GM18502 (cell line): ENCODE results near the gene ARID1B.

Source experiments
- ATAC-seq: cut with Tn5 transposase; IDR thresholded peaks from one replicate; pipeline ENCODE4 v1.9.1; 2021; ENCODE audit warnings: mild to moderate bottlenecking; ENCODE audit not compliant: unreplicated experiment, poor library complexity

ARID1B gene

DNA sequence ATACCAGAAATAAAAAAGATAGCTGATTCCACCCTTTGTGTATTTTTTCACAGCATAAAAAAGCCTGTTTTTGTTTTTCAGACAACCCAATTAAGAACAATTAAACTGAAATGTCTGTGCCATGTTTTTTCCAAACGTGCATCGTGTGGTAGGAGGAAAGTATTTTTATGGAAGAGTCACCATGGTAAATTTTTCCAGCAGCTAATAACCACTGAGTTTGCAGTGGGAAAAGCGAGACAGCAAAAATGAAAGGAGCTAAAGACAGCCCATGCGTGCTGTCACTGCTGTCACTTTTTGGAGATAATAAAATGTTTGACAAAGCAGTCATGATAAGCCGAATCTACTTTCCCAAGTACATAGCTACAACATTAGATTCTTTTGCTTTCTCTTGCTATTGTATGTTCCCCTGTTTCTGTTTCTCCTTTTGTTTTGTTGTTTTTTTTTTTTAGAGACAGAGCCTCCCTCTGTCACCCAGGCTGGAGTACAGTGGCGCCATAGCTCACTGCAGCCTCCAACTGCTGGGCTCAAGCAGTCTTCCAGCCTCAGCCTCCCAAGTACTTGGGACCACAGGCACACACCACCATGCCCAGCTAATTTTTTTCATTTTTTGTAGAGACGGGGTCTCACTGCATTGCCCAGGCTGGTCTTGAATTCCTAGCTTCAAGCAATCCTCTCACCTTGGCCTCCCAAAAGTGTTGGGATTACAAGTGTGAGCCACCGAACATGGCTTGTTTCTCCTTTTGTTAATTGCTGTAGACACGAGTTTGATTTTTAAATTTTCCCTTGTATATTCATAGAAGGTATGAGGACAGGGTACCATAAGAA is 284.8 kb downstream of the ARID1B start:
- no peak for ATAC-seq

DNA sequence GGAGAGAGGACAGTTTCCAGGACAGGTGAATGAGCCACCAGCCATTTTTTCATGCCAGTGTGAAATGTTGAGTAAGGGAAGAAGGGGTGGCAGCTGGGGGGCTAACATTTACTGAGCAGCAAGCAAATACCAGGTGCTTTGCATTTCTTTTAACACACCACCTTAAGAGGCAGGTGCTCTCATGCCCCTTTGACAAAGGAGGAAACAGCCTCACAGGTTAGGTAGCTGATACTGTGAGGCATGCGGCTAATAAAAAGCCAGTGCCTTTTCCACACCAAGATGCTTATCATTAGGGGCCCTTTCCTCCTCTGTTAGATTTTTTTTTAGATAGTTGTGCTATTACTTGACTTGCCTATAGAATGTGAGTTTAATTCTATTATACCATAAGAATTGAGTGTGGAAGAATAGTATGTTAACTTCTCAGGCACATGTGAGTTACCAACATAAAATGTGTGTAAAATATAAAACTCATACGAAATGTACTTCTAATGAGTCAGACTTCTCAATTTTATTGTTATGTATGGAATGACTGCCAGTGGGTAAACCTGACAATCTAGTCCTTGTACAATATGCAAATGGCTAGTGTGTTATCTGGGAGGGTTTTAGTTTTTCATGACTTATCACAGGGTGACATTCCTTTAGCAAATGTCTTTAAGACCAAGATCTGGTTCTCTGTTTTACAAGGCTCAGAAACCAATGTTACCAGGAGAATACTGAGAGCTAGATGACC is 286.2 kb downstream of the ARID1B start:
- no peak for ATAC-seq

DNA sequence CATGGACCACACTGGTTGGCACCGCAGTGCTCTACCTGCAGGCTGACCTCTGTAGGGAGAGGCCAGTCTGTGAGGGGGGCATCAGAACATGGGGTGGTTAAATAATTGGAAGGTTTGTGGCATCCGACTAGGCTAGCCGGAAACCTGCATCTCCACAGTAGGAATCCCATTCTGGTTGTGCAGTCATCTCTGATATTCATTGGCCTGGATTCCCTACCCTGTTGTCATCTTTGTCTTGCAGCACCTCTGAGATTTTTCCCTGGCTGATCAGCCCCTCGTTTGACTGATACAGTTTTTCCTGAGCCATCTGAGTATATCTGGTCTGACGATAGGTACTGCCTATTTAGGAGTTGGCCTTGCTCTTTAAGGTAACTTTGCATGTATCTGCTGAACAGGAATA is 286.7 kb downstream of the ARID1B start:
- no peak for ATAC-seq

DNA sequence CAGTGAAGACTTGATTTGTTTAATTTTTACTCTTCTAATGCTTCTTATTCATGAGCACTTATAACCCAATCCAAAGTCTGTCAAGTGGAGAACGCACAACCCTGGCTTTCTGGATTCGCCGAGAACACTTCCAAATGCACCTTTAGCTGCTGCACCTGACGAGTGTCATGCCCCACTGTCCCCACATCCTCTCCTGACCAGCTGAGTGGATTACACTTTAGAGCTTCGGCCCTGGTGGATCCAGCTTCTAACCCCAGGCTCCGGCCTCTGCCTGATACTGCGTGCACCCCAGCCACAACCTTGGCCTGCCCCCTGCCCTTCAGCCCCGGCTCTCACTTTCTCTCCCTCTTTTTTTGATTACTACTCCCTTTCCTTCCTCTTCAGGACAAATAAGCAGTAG is 287.3 kb downstream of the ARID1B start:
- no peak for ATAC-seq

DNA sequence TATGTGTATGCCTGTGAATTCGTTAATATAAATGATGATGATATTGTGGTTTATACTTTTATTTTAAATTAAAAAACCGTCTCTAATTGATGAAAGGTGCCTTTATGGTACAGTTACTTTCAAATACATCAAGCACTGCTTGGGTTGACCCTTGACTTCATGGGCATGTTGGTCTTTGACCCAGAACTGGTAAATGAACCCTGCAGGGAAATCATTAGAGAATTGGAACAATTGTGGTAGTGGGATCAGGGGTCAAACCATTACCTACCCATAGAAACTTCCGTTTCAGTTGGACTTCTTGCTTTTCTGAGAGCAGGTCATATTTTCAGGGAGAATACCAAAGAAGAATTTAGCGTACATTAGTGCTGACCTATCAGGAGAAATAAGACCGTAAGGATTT is 288.2 kb downstream of the ARID1B start:
- no peak for ATAC-seq

DNA sequence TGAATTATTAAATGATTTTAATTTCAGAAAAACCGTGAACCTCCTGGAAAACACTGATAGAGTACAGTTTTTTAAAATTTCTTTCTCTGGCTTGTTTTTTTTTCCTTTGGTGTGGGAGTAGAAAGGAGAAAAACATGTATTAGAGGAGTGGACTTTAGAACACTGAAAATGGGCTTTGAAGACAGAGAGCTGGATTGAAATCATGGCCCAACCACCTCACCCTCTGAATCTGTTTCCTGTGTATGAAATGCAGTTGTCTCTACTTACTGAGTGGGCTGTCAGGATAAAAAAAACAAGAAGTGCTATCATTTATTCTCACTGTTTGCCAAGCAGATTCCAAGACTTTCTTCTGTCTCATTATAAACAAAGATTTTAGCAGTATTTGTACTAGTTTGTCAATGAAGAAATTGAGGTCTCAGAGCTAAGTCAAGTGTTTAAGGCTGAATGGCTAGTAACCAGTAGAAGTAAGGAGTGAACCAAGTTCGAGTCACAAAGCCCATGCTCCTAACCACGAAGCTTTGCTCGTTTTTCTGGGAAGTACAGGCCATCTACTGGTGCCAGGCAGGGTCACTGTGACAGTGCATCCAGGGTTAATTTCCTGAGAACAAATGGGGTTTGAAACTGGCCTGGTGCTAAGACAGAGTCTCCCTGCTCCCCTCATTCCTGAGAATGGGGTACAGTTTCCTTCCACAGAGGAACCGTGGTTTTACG is 289.8 kb downstream of the ARID1B start:
- ATAC-seq, result no peak

DNA sequence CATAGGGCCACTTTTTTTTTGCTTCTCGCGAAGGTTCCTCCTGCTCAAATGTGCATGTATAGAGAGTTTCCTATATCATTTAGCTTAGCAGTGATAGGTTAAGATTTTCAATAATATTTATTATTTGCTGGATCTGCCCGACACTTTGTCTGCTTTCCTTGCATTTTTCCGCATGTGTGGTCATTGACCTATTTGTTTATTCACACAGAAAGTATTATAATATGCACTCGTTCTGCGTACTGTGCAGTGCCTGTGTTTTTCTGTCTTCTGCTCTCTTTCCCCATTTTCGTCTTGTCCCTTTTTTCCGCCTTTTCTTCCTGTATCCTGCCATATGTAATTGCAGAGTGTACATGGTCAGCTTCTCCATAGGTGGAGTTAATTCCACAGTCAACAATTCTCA is 290.3 kb downstream of the ARID1B start:
- ATAC-seq, result no peak

DNA sequence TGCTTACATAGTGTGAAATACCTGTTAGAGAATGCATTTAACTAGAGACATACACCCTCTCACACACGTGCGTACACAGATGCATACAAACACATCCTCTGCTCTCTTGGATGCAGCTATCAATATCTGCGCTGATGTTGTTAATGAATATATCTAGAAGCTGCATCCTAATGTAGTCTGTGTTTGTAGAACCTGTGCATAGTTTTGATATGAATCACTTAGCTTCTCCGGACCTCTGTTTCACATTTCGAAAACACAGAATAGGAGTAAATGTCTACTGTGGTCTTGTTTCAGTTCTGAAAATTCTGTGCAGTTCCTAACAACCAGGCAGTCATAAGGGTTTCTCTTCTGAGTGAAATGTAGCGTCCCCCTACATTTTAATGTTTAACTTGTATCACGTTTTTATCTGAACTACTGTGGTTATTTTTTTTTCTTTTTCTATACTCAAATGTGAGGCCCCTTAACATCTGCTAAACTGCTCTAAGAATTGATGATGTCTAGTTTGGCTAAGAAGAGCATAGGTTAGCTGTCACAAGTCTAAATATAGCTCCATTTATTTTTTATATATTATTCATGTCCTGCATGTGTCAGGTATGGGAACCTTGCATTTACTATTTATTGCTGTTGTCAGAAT is 291.6 kb downstream of the ARID1B start:
- peak; percentile 97 for ATAC-seq

DNA sequence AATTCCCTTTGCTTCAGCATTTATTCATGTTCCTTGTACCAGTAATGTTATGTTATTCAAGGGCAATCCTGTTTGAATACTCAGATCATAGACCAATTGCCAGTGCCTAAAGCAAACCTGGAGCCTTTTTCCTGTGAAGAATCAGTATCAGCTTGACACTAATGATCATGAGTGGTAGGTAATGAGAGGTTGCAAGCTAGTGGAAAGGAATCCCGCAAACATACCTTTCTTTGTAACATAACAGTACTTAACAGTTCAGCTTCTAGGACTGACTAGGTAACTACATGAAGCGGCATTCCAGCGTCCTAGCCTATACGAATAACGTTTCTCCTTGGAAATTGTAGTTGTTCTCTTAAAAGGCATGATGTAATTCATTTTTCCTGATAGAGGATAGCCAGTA is 292.4 kb downstream of the ARID1B start:
- ATAC-seq, result no peak

DNA sequence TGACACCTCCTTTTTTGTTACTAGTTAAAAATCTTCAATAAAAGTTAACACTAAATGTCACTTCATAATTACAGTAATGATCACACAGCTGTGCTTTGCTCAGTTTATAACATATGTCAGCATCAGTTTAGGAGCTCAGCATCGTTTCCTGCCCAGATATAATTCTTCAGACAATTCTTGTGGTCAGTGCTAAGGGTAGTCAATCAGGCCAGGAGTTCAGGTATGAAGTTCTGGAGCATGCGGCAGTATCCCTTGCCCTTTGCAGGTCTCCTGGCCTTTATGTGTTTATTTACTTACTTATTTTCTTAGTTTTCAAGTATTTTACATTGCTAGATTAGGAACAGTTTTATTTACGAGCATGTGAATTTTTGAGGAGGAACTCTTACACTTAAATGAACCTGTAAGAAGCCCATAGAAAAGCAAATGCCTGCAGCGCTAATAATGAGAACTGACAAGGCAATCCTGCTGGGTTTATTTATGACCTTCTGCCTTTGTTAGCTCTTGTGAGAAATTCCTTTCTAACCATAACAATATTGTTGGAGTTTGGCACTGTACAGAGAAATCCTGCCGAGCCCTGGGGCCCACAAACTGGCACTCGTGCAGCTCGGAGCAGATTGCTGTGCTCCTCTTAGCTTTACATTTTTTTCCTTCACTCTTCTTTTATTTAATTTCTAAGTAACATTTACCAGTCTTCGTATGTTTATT is 293.4 kb downstream of the ARID1B start:
- ATAC-seq, result no peak

DNA sequence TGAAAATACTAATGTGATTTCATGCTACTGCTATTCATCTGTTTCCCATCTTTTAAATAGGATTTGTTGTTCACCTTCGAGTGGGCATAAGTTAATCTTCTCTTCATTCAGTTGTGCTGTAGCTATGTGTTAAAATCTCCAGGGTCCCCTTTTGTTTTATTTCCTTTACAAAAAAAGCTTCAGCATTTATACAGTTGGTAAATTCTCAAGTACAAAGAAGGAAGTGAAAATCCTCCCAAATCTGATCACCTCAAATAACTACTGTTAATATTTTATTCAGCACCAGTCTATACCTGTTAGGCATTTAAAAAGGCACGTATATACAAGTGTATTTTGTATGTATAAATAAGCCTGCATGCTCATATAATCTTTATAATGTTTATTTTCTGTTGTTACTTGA is 294.9 kb downstream of the ARID1B start:
- no peak for ATAC-seq

DNA sequence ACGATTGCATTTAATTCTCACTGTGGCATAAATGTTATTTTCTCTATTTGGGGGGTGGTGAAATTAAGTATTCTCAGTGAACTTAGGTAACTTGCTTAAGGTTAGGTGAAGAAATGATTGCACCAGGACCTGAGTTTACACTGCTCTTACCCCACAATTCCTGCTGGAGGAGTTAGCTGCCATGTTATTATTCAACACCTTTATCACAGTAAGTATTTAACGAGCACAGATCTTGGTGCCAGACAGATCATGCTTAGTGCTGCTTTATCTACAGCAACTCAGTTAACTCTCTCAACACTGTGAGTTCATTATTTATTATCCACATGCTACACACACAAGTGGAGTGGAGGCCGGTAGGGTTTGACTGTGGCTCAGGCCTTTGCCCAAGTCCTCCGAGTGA is 296.4 kb downstream of the ARID1B start:
- ATAC-seq, result no peak

DNA sequence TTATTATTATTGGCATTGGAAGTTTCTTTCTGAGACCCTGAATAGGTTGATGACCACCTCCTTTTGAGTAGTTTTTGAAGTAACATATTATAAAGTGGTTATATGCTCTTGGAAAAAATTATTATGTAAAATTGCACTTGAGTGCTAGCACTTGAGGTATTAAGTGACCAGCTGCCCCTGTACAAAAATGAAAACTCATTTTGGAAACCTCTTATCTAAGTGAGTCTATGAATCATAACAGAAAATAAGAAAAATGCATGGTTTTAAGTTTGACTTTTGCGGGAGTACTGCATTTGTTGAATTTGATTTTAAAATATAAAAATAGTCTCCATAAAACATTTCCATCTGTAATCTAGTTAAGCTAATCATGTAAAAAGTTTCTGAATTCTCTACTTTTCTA is 297.8 kb downstream of the ARID1B start:
- ATAC-seq, result no peak

DNA sequence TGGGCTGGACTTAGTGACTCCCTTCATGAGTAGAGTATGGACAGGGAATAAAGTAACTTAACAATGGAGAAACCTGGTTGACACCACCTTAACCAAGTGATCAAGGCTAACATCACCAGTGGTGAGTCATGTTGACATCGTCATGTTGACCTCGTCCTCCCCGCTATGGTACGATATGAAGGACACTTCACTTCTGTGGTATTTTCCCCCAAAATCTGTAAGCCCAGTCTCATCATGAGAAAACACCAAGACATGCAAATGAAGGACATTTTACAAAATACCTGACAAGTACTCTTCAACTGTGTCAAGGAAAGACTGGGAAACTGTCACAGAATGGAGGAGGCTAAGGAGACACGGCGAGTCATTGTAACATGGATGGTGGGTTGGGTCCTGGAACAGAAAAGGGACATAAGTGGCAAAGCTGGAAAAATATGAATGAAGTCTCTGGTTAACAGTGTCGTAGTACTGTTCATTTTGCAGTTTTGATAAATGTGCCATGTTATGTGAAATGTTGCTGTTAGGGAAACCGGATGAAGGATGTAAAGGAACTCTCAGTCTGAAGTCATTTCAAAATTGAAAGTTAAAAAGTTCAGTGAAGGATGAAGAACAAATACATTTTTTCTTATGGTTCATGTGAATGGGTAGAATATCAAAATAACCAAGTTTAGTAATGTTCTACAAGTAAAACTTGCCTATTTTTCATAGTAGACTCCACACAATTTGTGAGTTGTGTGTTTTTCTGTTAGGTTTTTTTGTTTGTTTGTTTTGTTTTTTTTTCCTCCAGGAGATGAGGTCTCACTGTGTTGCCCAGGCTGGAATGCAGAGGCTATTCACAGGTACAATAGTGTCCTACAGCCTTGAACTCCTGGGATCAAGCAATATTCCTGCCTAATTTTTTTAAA is 298.6 kb downstream of the ARID1B start:
- peak; percentile 89 for ATAC-seq

DNA sequence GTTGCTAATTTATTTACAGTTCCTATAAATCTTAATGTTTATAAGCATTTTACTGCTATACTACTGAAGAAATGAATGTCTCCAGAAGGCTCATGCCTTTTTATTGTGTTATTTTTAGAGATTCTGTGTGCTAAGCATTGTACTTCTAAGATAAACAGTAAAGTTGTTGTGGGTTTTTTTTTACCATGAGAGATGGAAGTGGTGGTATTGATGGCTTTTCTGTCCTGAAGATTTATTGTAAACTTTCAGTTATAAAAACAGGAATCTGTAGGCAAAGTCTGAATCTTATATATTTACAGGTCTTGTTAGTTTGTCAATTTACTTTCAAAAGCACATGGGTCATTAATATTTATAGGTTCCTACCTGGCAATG is 299.3 kb downstream of the ARID1B start:
- no peak for ATAC-seq

DNA sequence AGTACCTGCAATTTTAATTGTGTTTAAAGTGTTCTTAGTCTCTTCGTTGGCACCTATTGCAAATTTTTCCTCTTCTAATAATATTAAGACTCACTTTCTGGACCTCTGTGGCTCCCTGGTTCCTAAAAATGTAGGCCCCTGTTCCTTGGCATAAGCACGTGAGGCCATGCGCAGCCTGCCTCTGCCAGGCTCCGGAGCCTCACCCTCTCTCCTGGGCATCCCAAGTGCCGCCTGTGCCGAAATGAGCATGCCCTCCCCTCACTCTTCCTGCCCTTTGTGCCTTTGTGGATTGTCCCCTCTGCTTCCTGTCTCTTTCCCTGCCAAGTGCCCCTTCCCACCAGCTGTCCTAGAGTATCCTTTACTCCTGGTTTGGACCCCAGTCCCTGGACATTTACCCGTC is 300.1 kb downstream of the ARID1B start:
- no peak for ATAC-seq

DNA sequence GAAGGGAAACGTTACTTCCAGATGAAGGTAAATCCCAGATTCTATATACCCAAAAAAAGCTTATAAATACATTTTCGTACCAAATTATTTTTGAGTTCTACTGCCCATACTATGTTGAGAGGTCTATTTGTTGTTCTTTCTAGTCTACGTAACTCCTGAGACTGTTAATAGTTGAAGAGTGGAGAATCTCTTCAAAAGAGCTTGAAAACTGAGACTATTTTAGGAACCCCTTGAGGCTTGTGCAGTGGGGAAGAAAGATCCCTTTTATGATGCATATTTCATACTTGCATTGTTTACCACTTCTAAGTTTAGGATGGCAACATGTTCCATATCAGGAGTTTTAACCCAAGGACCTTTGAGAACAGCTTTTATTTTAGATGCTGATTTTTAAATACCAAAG is 301.1 kb downstream of the ARID1B start:
- no peak for ATAC-seq

DNA sequence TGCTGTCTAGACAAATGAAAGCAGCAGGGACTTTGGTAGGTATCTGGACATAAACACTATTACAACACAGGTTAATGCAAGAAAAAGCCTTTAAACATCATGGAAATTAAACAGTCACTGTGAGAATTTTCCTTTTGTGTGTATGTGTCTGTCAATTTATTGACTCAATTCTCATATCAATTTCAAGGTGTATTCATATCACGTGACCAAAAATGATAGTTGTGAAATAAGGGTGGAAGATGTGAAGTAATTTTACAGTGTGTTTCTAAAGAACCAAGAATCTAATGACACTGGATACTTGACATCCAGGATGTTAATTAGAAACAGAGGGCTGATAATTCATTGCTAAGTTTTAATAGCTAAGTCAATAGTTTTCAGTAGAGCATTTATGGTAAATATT is 302.1 kb downstream of the ARID1B start:
- no peak for ATAC-seq

DNA sequence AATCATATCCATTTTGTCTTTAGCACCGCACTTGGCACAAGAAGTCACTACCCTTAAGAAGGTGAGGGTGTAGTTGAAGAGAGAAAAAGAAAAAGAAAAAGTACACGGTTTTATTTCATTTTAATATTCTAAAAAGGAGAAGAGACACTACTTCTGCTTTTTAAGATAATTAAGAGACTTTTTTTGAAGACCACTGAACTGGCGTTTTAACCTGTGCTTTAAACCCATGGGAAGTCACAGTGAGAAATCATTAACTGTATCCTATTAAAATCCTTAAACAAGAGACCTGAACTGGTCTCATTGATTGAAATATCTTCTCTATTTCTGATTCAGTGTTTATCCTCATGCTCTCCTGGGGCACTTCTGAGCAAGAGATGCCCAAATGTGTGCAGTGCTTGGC is 302.6 kb downstream of the ARID1B start:
- ATAC-seq, result no peak
